H54 (cell line): ENCODE data around the gene PRRX2.
A peak's percentile ranks its signal among the peaks of the same experiment; 100 is the strongest.
"Not testable (repeated sequence)": the region's sequence is repeated elsewhere in the genome, so short reads cannot be mapped to it uniquely, and the experiment has no call there.

Source experiments
- DNase-seq: peaks from one replicate; pipeline ENCODE4 v3.0.0; 2011; ENCODE audit warnings: low spot score, mixed read lengths; ENCODE audit not compliant: insufficient read length
- FAIRE-seq: peaks from 3 replicates; lab custom pipeline; 2011; peaks lifted over from hg19 to GRCh38; lab: Jason Lieb, UNC
- POLR2A ChIP-seq: IDR thresholded peaks from 2 replicates; pipeline ENCODE4 v1.6.1; 2011; ENCODE audit warnings: low read depth, mild to moderate bottlenecking, low read length

Gene PRRX2

GRCh38 chr9:129757045-129757444 is 91.6 kb downstream of the PRRX2 start:
- no peak for TF ChIP-seq POLR2A
- DNase-seq (no peak), FAIRE-seq (no peak)

GRCh38 chr9:129759319-129759718 is 93.9 kb downstream of the PRRX2 start:
- DNase-seq = no peak
- TF ChIP-seq POLR2A = no peak
- FAIRE-seq = no peak

- FAIRE-seq = no peak
- TF ChIP-seq POLR2A = no peak
- no peak for DNase-seq
These were observed 94.5 kb downstream of the PRRX2 start for GRCh38 chr9:129759804-129760502.

- DNase-seq, FAIRE-seq: not testable (repeated sequence)
These were observed 95.3 kb downstream of the PRRX2 start for GRCh38 chr9:129760784-129761183.

GRCh38 chr9:129761293-129761900 is 96.0 kb downstream of the PRRX2 start:
- DNase-seq (no peak), FAIRE-seq (no peak)
- TF ChIP-seq POLR2A = no peak

GRCh38 chr9:129761901-129762369 is 96.5 kb downstream of the PRRX2 start:
- DNase-seq = no peak
- TF ChIP-seq POLR2A = no peak
- FAIRE-seq = peak; percentile 58

GRCh38 chr9:129762370-129762984 is 97.0 kb downstream of the PRRX2 start:
- DNase-seq, FAIRE-seq: not testable (repeated sequence)

- no peak for TF ChIP-seq POLR2A
- no peak for FAIRE-seq
- DNase-seq = no peak
These were observed 97.8 kb downstream of the PRRX2 start for GRCh38 chr9:129762985-129763926.

- no peak for TF ChIP-seq POLR2A
- FAIRE-seq = no peak
- DNase-seq = no peak
These were observed 100.4 kb downstream of the PRRX2 start for GRCh38 chr9:129765764-129766317.

GRCh38 chr9:129768486-129768885 is 103.0 kb downstream of the PRRX2 start:
- no peak for DNase-seq
- no peak for TF ChIP-seq POLR2A
- no peak for FAIRE-seq

- FAIRE-seq (no peak), DNase-seq (no peak)
- no peak for TF ChIP-seq POLR2A
These were observed 104.2 kb downstream of the PRRX2 start for GRCh38 chr9:129769669-129770068.

GRCh38 chr9:129770741-129771140 is 105.3 kb downstream of the PRRX2 start:
- no peak for TF ChIP-seq POLR2A

More at GRCh38 chr9:129770741-129771140, 105.3 kb downstream of the PRRX2 start:
- FAIRE-seq (no peak), DNase-seq (no peak)
